Subcutaneous abdominal adipose tissue (tissue), 5 donors: ENCODE results near the gene HES1.
A peak's percentile ranks its signal among the peaks of the same experiment; 100 is the strongest.

Source experiments
- H3K27ac ChIP-seq: one replicate; pipeline ENCODE4 v1.7.0; 2013; ENCODE audit warnings: low read depth, mild to moderate bottlenecking, inconsistent platforms, low read length, moderate library complexity
- H3K27me3 ChIP-seq, 5 donors: one replicate each; pipeline ENCODE4 v1.7.0; 2013; ENCODE audit warnings: low read length in 5 of 5, inconsistent platforms in 1 of 5; ENCODE audit not compliant: control insufficient read depth in 5 of 5, insufficient read depth in 4 of 5
- H3K36me3 ChIP-seq, 5 donors: one replicate each; pipeline ENCODE4 v1.7.0; 2013; ENCODE audit warnings: low read length in 5 of 5; ENCODE audit not compliant: control insufficient read depth in 5 of 5, insufficient read depth in 5 of 5
- H3K4me1 ChIP-seq, 5 donors: one replicate each; pipeline ENCODE4 v1.7.0; 2013; ENCODE audit warnings: low read length in 5 of 5, mild to moderate bottlenecking in 3 of 5, moderate library complexity in 1 of 5; ENCODE audit not compliant: control insufficient read depth in 5 of 5, insufficient read depth in 5 of 5
- H3K4me3 ChIP-seq, 5 donors: one replicate each; pipeline ENCODE4 v1.7.0; 2013; ENCODE audit warnings: low read length in 5 of 5, low read depth in 1 of 5
- H3K9ac ChIP-seq, 5 donors: one replicate each; pipeline ENCODE4 v1.7.0; 2013; ENCODE audit warnings: low read length in 5 of 5, mild to moderate bottlenecking in 4 of 5, moderate library complexity in 3 of 5
- H3K9me3 ChIP-seq, 5 donors: one replicate each; pipeline ENCODE4 v1.7.0; 2013; ENCODE audit warnings: low read length in 5 of 5; ENCODE audit not compliant: control insufficient read depth in 5 of 5
- donor health status: healthy.
- donor health status: healthy.
- donor health status: healthy.
- donor health status: healthy.
- donor health status: healthy.

HES1 gene

GRCh38 chr3:194163697-194164096, 27.7 kb downstream of the HES1 start:
- no peaks in the 10 kb centered on the region for H3K36me3 ChIP-seq
- no peaks in the 10 kb centered on the region for H3K9me3 ChIP-seq
- no peak overlapping the region for H3K27ac ChIP-seq
- peaks cover 0 to 15% (median 6%) of the 10 kb centered on the region in 5 donors for H3K4me1 ChIP-seq
- H3K27me3 ChIP-seq = peaks cover 0 to 5% (median 0%) of the 10 kb centered on the region in 5 donors
- no peak overlapping the region for H3K4me3 ChIP-seq
- H3K9ac ChIP-seq = no peak overlapping the region

DNA sequence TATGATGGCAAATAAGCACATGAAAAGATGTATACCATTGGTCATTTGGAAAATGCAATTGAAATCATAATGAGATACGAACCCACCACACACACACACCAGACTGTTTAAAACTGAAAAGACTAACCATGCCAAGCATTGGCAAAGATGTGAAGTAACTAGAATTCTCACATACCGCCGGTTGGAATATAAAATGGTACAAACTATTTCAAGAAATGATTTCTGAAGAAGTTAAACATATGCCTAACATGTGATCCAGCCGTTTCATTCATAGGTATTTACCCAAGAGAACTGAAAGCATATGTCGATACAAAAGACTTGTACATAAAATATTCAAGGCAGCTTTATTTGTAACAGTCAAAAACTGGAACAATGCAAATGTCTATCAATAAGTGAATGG, 28.9 kb downstream of the HES1 start:
- H3K27me3 ChIP-seq = peaks cover 0 to 9% (median 0%) of the 10 kb centered on the region in 5 donors
- H3K4me1 ChIP-seq = peaks cover 0 to 15% (median 6%) of the 10 kb centered on the region in 5 donors

DNA sequence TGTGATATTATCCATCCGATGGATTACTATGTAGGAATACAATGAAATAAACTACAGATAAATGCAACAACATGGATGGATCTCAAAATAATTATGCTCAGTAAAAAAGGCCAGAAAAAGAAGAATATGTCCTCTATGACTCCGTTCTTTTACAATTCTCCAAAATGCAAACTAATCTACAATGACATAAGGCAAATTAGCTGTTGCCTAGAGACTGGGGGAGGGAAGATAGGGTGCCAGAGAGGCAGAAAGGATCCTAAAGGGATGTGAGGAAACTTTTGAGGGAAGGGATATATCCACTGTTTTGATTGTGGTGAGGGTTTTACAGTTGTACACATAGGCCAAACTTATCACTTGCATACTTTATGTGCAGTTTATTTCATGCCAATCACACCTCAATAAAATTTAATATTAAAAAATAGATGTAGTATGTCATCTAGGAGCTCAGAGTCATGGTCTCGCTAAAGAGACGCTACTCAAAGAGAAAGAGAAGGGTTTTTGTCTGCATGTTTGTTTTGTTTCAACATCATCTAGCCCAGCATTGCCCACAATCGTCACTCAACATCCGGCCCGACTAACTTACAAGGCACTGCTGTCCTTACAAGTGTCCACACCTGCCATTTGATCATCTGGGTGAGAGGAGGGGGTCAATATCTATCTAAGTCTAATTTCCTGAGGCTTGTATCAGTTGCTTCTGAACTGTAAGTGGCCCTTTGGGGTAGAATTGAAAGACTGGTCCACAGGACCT, 29.5 kb downstream of the HES1 start:
- Histone ChIP-seq H3K9me3 (no peaks in the 10 kb centered on the region), H3K9ac (no peak overlapping the region), H3K4me1 (peaks cover 0 to 15% (median 6%) of the 10 kb centered on the region in 5 donors), H3K4me3 (no peak overlapping the region), H3K36me3 (no peaks in the 10 kb centered on the region), H3K27me3 (peaks cover 0 to 6% (median 0%) of the 10 kb centered on the region in 5 donors), H3K27ac (no peak overlapping the region)

More for the DNA sequence above, 28.9 kb downstream of the HES1 start:
- Histone ChIP-seq H3K27ac (no peak overlapping the region), H3K4me3 (no peak overlapping the region), H3K9ac (no peak overlapping the region), H3K36me3 (no peaks in the 10 kb centered on the region), H3K9me3 (no peaks in the 10 kb centered on the region)

- Histone ChIP-seq H3K27ac (no peak overlapping the region), H3K9me3 (no peaks in the 10 kb centered on the region), H3K4me1 (peaks cover 0 to 15% (median 6%) of the 10 kb centered on the region in 5 donors), H3K36me3 (no peaks in the 10 kb centered on the region), H3K9ac (peak overlapping the region in 1 of 5 donors; percentile 31), H3K27me3 (peaks cover 0 to 4% (median 0%) of the 10 kb centered on the region in 5 donors), H3K4me3 (peak overlapping the region in 2 of 5 donors; percentile 24 to 28)
Measured at GRCh38 chr3:194166682-194167479, 30.9 kb downstream of the HES1 start.

DNA sequence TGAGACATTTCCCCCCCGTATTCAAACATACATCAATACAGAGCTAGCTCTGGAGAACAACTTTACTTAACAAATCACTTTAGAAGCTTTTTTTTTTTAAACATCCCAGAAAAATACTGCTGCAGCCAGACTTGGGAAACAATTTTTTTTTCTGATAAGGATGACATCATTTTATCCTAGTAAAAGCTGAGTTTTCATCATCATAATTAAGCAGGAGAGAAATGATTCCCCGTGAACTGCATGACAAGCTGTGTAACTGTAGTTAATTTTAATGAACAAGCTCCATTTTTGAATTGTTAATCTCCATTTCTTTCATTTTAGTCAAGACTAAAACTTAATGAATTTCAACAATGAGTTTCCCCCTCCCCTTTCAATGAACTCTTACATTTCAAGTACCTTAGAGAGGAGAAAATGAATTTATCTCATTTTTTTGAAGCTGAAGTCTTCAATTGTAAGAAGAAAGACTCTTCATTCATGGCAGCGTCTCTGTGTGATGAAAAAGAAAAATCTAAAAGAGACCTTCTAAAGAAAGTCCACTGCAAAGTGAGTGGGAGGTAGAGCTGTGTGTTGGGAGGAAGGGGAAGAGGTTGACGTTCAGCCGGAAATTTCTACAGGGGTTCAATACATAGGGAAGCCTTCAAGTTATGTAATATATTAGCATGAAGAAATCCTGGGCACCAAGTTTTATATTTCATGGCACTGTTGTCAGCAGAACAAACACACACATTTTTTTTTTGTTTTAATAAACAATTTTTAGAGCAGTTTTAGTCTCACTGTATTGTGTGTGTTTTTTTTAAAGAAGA, 31.7 kb downstream of the HES1 start:
- no peaks in the 10 kb centered on the region for H3K36me3 ChIP-seq
- H3K9me3 ChIP-seq = no peaks in the 10 kb centered on the region
- H3K4me1 ChIP-seq = peaks cover 0 to 15% (median 6%) of the 10 kb centered on the region in 5 donors
- H3K27me3 ChIP-seq = peaks cover 0 to 4% (median 0%) of the 10 kb centered on the region in 5 donors
- H3K9ac ChIP-seq = no peak overlapping the region
- H3K4me3 ChIP-seq = no peak overlapping the region
- no peak overlapping the region for H3K27ac ChIP-seq

GRCh38 chr3:194168994-194169393, 33.0 kb downstream of the HES1 start:
- Histone ChIP-seq H3K27me3 (peaks cover 0 to 4% (median 0%) of the 10 kb centered on the region in 5 donors), H3K9ac (no peak overlapping the region), H3K27ac (no peak overlapping the region), H3K9me3 (no peaks in the 10 kb centered on the region), H3K4me3 (no peak overlapping the region), H3K4me1 (peaks cover 0 to 15% (median 6%) of the 10 kb centered on the region in 5 donors), H3K36me3 (no peaks in the 10 kb centered on the region)

- no peak overlapping the region for H3K4me3 ChIP-seq
- no peak overlapping the region for H3K27ac ChIP-seq
- H3K27me3 ChIP-seq = peaks cover 0 to 4% (median 0%) of the 10 kb centered on the region in 5 donors
- H3K4me1 ChIP-seq = peaks cover 0 to 15% (median 6%) of the 10 kb centered on the region in 5 donors
- no peaks in the 10 kb centered on the region for H3K9me3 ChIP-seq
- no peak overlapping the region for H3K9ac ChIP-seq
- H3K36me3 ChIP-seq = no peaks in the 10 kb centered on the region
Measured at GRCh38 chr3:194169595-194169994, 33.6 kb downstream of the HES1 start.

GRCh38 chr3:194170793-194171192, 34.8 kb downstream of the HES1 start:
- Histone ChIP-seq H3K4me3 (no peak overlapping the region), H3K9me3 (no peaks in the 10 kb centered on the region), H3K27me3 (peaks cover 0 to 4% (median 0%) of the 10 kb centered on the region in 5 donors), H3K9ac (no peak overlapping the region), H3K27ac (no peak overlapping the region), H3K4me1 (peaks cover 0 to 15% (median 6%) of the 10 kb centered on the region in 5 donors), H3K36me3 (no peaks in the 10 kb centered on the region)

GRCh38 chr3:194174406-194174805, 38.5 kb downstream of the HES1 start:
- no peaks in the 10 kb centered on the region for H3K36me3 ChIP-seq
- H3K4me3 ChIP-seq = no peak overlapping the region
- peaks cover 0 to 2% (median 0%) of the 10 kb centered on the region in 5 donors for H3K27me3 ChIP-seq
- H3K4me1 ChIP-seq = peaks cover 5 to 31% (median 7%) of the 10 kb centered on the region in 5 donors
- no peaks in the 10 kb centered on the region for H3K9me3 ChIP-seq
- H3K9ac ChIP-seq = no peak overlapping the region
- no peak overlapping the region for H3K27ac ChIP-seq
